NCI-H2081 treated with DMSO at 0.1 percent for 48 hours (cell line): ENCODE measurements around the gene IRX1.

Experiments
- DNase-seq: peaks from one replicate; lab custom pipeline; 2025; lab: John Stamatoyannopoulos, UW

Gene IRX1

GRCh38 chr5:3600106-3601060 lies 4.8 kb downstream of the IRX1 start:
- no peak for DNase-seq

GRCh38 chr5:3601061-3601710 lies 5.6 kb downstream of the IRX1 start:
- no peak for DNase-seq

- DNase-seq = no peak
Measured at GRCh38 chr5:3601911-3602782, 6.5 kb downstream of the IRX1 start.

- no peak for DNase-seq
Measured at GRCh38 chr5:3602785-3603502, 7.3 kb downstream of the IRX1 start.

GRCh38 chr5:3604501-3604900 lies 8.9 kb downstream of the IRX1 start:
- no peak for DNase-seq

GRCh38 chr5:3605298-3606010 lies 9.8 kb downstream of the IRX1 start:
- no peak for DNase-seq

GRCh38 chr5:3606121-3606831 lies 10.6 kb downstream of the IRX1 start:
- DNase-seq = no peak

- no peak for DNase-seq
Measured at GRCh38 chr5:3607541-3608181, 12.0 kb downstream of the IRX1 start.

- DNase-seq = no peak
Measured at GRCh38 chr5:3609120-3609681, 13.6 kb downstream of the IRX1 start.

GRCh38 chr5:3612591-3613042 lies 17.0 kb downstream of the IRX1 start:
- no peak for DNase-seq

- DNase-seq = no peak
Measured at GRCh38 chr5:3613726-3614125, 18.1 kb downstream of the IRX1 start.

- DNase-seq = no peak
Measured at GRCh38 chr5:3615217-3615616, 19.6 kb downstream of the IRX1 start.

- DNase-seq = no peak
Measured at GRCh38 chr5:3615829-3616228, 20.2 kb downstream of the IRX1 start.

GRCh38 chr5:3619579-3619978 lies 23.9 kb downstream of the IRX1 start:
- DNase-seq = no peak

GRCh38 chr5:3622961-3623360 lies 27.3 kb downstream of the IRX1 start:
- DNase-seq = no peak

- no peak for DNase-seq
Measured at GRCh38 chr5:3625626-3626025, 30.0 kb downstream of the IRX1 start.

- no peak for DNase-seq
Measured at GRCh38 chr5:3634061-3634460, 38.4 kb downstream of the IRX1 start.

- no peak for DNase-seq
Measured at GRCh38 chr5:3639175-3639574, 43.5 kb downstream of the IRX1 start.

- DNase-seq = no peak
Measured at GRCh38 chr5:3642231-3642630, 46.6 kb downstream of the IRX1 start.
